ENCODE measurements around the gene MYO9A.

- TF ChIP-seq CTCF (conservative IDR thresholded peaks at IDR 0.05) (no peak), ZFX (IDR thresholded peaks at IDR 0.05) (no peak)
Observed at GRCh38 chr15:71974211-71974610, 143.7 kb downstream of the MYO9A start.
